MG63 (cell line): ENCODE results near the gene GDAP2. TPM values are rescaled to one million over a fixed set of nuclear protein-coding genes. Genes with fewer than 3 reads are reported as not detected.

ENCODE experiments used
- total RNA-seq: library from RNA; depleted of rRNA; stranded (reverse); fragments of >200 nt; shearing (Covaris generic); gene quantifications from 2 replicates; pipeline ENCODE4 v1.2.3, GENCODE V29; 2014; ENCODE audit warnings: low replicate concordance; rRNA removed

GDAP2 gene
- total RNA-seq, 1 experiment from 2014 or later, result 5.7 TPM

Other genes with a start within 250 kb of the GDAP2 start
- 58.6 and 222 TPM in 2 replicates for gene WDR3, start 118 bp upstream of the GDAP2 start, total RNA-seq